HG02870 (cell line): Measurements from ENCODE around the gene ZC3H4.
"Not testable (repeated sequence)": the region's sequence is repeated elsewhere in the genome, so short reads cannot be mapped to it uniquely, and the experiment has no call there.

Experiments used
- ATAC-seq: cut with Tn5 transposase; IDR thresholded peaks from one replicate; pipeline ENCODE4 v1.9.1; 2021; ENCODE audit warnings: mild to moderate bottlenecking, moderate library complexity; ENCODE audit not compliant: unreplicated experiment

ZC3H4 gene

GRCh38 chr19:47057328-47057727 is 56.2 kb downstream of the ZC3H4 start:
- ATAC-seq, result no peak

- no peak for ATAC-seq
Observed at GRCh38 chr19:47056411-47056810, 57.2 kb downstream of the ZC3H4 start.

- not testable (repeated sequence) for ATAC-seq
Observed at GRCh38 chr19:47050562-47050961, 63.0 kb downstream of the ZC3H4 start.

- no peak for ATAC-seq
Observed at GRCh38 chr19:47049307-47049700, 64.3 kb downstream of the ZC3H4 start.

- peak; percentile 27 for ATAC-seq
Observed at GRCh38 chr19:47047763-47048405, 65.7 kb downstream of the ZC3H4 start.

- no peak for ATAC-seq
Observed at GRCh38 chr19:47047272-47047762, 66.3 kb downstream of the ZC3H4 start.

GRCh38 chr19:47045867-47046470 is 67.6 kb downstream of the ZC3H4 start:
- no peak for ATAC-seq

GRCh38 chr19:47044946-47045866 is 68.4 kb downstream of the ZC3H4 start:
- no peak for ATAC-seq

GRCh38 chr19:47040869-47041268 is 72.7 kb downstream of the ZC3H4 start:
- ATAC-seq, result no peak

GRCh38 chr19:47039239-47039874 is 74.2 kb downstream of the ZC3H4 start:
- no peak for ATAC-seq

GRCh38 chr19:47037766-47038165 is 75.8 kb downstream of the ZC3H4 start:
- no peak for ATAC-seq

- no peak for ATAC-seq
Observed at GRCh38 chr19:47036097-47036651, 77.4 kb downstream of the ZC3H4 start.

- ATAC-seq, result peak; percentile 84
Observed at GRCh38 chr19:47035127-47036096, 78.2 kb downstream of the ZC3H4 start.

- no peak for ATAC-seq
Observed at GRCh38 chr19:47032171-47032811, 81.3 kb downstream of the ZC3H4 start.

- ATAC-seq, result no peak
Observed at GRCh38 chr19:47028195-47028601, 85.4 kb downstream of the ZC3H4 start.

- no peak for ATAC-seq
Observed at GRCh38 chr19:47027586-47028088, 85.9 kb downstream of the ZC3H4 start.

GRCh38 chr19:47026889-47027288 is 86.7 kb downstream of the ZC3H4 start:
- no peak for ATAC-seq

- ATAC-seq, result no peak
Observed at GRCh38 chr19:47026156-47026555, 87.4 kb downstream of the ZC3H4 start.

GRCh38 chr19:47024502-47024901 is 89.1 kb downstream of the ZC3H4 start:
- no peak for ATAC-seq
